Esophagus squamous epithelium (tissue), 4 donors: Measurements from ENCODE around the gene CDH15.

ENCODE experiments used
- CTCF ChIP-seq, 6 experiments: fragments of 450-650 bp in 4 of 6; fragments of 200-600 bp in 2 of 6; sonication (generic) in 2 of 6; IDR thresholded peaks; one replicate each; pipeline ENCODE4 v1.5.1; 2016 to 2019; ENCODE audit warnings: antibody characterized with exemption in 6 of 6, mild to moderate bottlenecking in 4 of 6, moderate library complexity in 4 of 6
- POLR2A ChIP-seq, 4 donors: fragments of 450-650 bp; IDR thresholded peaks; one replicate each; pipeline ENCODE4 v1.6.1; 2017; ENCODE audit warnings: antibody characterized with exemption in 4 of 4, mild to moderate bottlenecking in 4 of 4, moderate library complexity in 3 of 4

- TF ChIP-seq POLR2A (IDR thresholded peaks at IDR 0.05) (no peak), CTCF (IDR thresholded peaks at IDR 0.05) (no peak)
These were observed 27.9 kb downstream of the CDH15 start for GRCh38 chr16:89199241-89200123.
